Esophagus muscularis mucosa (tissue), 4 donors: Measurements from ENCODE around the gene CXCL12. TPM values are rescaled to one million over a fixed set of nuclear protein-coding genes. Genes with fewer than 3 reads are reported as not detected.

Experiments used
- DNase-seq: peaks from one replicate; pipeline ENCODE4 v3.0.0-alpha.2; 2017; ENCODE audit errors: extremely low spot score
- H3K27ac ChIP-seq, 4 donors: fragments of 200-600 bp; sonication (generic); replicated peaks in 1 of 4; 1 replicate in 3 of 4; 2 replicates in 1 of 4; pipeline ENCODE4 v1.5.1; 2016 to 2019; ENCODE audit warnings: mild to moderate bottlenecking in 1 of 4
- H3K27me3 ChIP-seq, 4 donors: fragments of 200-600 bp; sonication (generic); one replicate each; pipeline versions ENCODE4 v1.5.1 to v1.6.0; 2016 to 2019
- H3K36me3 ChIP-seq, 4 donors: fragments of 200-600 bp; sonication (generic); one replicate each; pipeline ENCODE4 v1.5.1; 2016 to 2019
- H3K4me1 ChIP-seq, 4 donors: fragments of 200-600 bp; sonication (generic); one replicate each; pipeline ENCODE4 v1.5.1; 2016 to 2019
- H3K4me3 ChIP-seq, 4 donors: fragments of 200-600 bp; sonication (generic); 1 replicate in 2 of 4; 2 replicates in 2 of 4; pipeline ENCODE4 v1.5.1; 2016 to 2019; ENCODE audit warnings: mild to moderate bottlenecking in 4 of 4, moderate library complexity in 1 of 4
- H3K9me3 ChIP-seq, 4 donors: fragments of 200-600 bp; sonication (generic); 1 replicate in 3 of 4; 2 replicates in 1 of 4; pipeline ENCODE4 v1.5.1; 2016 to 2019
- EP300 ChIP-seq: sonication (generic); formaldehyde crosslinking; IDR thresholded peaks from one replicate; pipeline ENCODE4 v1.6.1; 2017; ENCODE audit warnings: antibody characterized with exemption
- POLR2A ChIP-seq: fragments of 450-650 bp; IDR thresholded peaks from one replicate; pipeline ENCODE4 v1.6.1; 2017; ENCODE audit warnings: antibody characterized with exemption, moderate library complexity, mild to moderate bottlenecking, low read depth
- POLR2AphosphoS5 ChIP-seq, 2 donors: sonication (generic); formaldehyde crosslinking; IDR thresholded peaks; one replicate each; pipeline ENCODE4 v1.6.1; 2017; ENCODE audit warnings: antibody characterized with exemption in 2 of 2
- WGBS: methylation state at CpG from one replicate; pipeline ENCODE4 v1.1.5; 2018; 5-methylcytosine and 5-hydroxymethylcytosine counted together
- intact Hi-C: fragments of 100-400 bp; cut with DNase I; formaldehyde crosslinking; loops from one replicate; pipeline ENCODE4 v1.15.1; 2023
- total RNA-seq, 4 donors: library from RNA; depleted of rRNA; stranded (reverse); fragments of >200 nt; gene quantifications; one replicate each; pipeline versions ENCODE4 v1.1.0 to v1.2.1, GENCODE V29; 2016
- TF ChIP-seq, protein P1 (sequence below), 3 experiments: fragments of 200-600 bp in 2 of 3; fragments of 450-650 bp in 1 of 3; sonication (generic) in 2 of 3; IDR thresholded peaks; one replicate each; pipeline ENCODE4 v1.5.1; 2017 to 2019; ENCODE audit warnings: antibody characterized with exemption in 3 of 3, mild to moderate bottlenecking in 2 of 3, moderate library complexity in 1 of 3

Gene CXCL12
- total RNA-seq, 4 donors from 2014 or later: 47.9 to 88.8 (median 51.8) TPM

DNA sequence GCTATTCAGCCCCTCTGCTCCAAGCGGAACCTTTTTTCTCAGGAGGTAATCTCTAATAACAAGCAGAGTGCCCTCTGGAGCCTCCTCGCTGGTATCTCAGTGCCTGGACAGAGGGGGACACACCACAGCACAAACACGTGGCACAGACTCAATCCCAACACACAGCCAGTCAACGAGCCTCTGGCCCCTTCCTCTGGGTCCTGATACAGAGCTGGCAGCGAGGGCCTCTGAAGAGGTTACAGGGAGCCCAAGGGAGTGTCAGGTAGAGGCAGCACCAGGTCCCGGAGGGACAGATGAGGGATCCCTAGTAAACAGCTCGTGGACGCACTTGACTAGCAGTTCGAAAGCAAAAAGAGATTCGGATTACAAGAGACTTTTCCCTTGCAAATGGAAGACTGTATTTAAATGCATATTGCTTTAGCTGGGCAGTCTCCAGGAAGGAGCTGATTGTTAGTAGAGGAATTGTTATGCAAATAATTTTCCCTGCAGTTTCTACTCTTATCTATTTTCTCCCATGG lies 14.1 kb downstream of the CXCL12 start:
- WGBS: 78% methylated on average over 8 of the region's 10 CpGs
- Histone ChIP-seq H3K27ac (no peak overlapping the region), H3K4me1 (no peaks in the 10 kb centered on the region), H3K9me3 (no peaks in the 10 kb centered on the region), H3K4me3 (no peak overlapping the region), H3K36me3 (peaks cover 8 to 46% (median 29%) of the 10 kb centered on the region in 4 donors), H3K27me3 (peaks cover 0 to 7% (median 0%) of the 10 kb centered on the region in 4 donors)
- TF ChIP-seq POLR2AphosphoS5 (IDR thresholded peaks at IDR 0.05) (no peak), POLR2A (no peak), EP300 (no peak)
- TF ChIP-seq, protein P1, sequence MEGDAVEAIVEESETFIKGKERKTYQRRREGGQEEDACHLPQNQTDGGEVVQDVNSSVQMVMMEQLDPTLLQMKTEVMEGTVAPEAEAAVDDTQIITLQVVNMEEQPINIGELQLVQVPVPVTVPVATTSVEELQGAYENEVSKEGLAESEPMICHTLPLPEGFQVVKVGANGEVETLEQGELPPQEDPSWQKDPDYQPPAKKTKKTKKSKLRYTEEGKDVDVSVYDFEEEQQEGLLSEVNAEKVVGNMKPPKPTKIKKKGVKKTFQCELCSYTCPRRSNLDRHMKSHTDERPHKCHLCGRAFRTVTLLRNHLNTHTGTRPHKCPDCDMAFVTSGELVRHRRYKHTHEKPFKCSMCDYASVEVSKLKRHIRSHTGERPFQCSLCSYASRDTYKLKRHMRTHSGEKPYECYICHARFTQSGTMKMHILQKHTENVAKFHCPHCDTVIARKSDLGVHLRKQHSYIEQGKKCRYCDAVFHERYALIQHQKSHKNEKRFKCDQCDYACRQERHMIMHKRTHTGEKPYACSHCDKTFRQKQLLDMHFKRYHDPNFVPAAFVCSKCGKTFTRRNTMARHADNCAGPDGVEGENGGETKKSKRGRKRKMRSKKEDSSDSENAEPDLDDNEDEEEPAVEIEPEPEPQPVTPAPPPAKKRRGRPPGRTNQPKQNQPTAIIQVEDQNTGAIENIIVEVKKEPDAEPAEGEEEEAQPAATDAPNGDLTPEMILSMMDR (IDR thresholded peaks at IDR 0.05): no peak
- intact Hi-C loops: no loop called here
- no peak for DNase-seq

DNA sequence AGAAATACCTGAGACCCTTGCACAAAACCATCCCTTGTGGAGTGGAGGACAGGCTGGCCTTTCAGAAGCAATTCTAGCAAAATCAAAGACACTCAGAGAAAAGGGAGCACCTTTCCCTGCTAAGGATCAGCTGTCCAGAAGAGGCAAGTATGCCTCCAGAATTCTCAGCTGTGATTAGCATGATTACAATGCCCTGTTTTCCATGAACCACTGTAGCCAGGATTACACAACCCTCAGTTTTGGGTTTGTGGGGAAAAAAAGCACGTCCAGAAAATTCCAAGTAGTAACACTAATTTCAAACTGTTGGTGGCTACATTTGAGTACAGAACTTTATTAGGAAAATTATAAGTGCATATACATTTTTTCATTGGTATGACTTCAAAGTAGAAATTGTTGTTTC lies 15.0 kb downstream of the CXCL12 start:
- Histone ChIP-seq H3K27me3 (peaks cover 0 to 8% (median 0%) of the 10 kb centered on the region in 4 donors), H3K4me3 (no peak overlapping the region), H3K27ac (no peak overlapping the region), H3K36me3 (peaks cover 8 to 36% (median 22%) of the 10 kb centered on the region in 4 donors), H3K4me1 (no peaks in the 10 kb centered on the region), H3K9me3 (no peaks in the 10 kb centered on the region)
- whole genome bisulfite sequencing: 87% methylated on average over 1 of the region's 1 CpG
- TF ChIP-seq EP300: no peak
- TF ChIP-seq, protein P1 (IDR thresholded peaks at IDR 0.05): no peak
- no peak for TF ChIP-seq POLR2A
- no peak for TF ChIP-seq POLR2AphosphoS5 (IDR thresholded peaks at IDR 0.05)
- intact Hi-C loops: no loop called here
- DNase-seq: no peak

DNA sequence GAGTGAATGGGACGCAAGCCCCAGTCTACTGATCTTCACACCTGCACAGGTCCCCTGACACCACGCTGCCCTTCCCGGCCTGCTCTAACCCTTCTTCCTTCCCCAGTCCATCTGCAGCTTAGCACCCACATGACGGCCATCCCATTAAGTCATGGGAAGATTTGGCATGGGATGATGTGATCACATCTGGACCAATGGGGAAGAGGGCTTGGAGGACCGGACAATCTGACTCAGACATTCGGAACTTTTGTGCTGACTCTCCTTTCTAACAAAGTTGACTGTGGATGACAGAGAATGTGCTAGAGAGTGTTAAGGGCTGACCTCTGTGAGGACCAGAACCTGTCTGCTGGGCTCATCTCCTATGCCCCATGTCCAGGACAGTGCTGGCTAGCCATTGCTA lies 15.6 kb downstream of the CXCL12 start:
- H3K9me3 ChIP-seq: no peaks in the 10 kb centered on the region
- no peak for TF ChIP-seq POLR2AphosphoS5 (IDR thresholded peaks at IDR 0.05)
- TF ChIP-seq POLR2A: no peak
- TF ChIP-seq, protein P1 (IDR thresholded peaks at IDR 0.05): no peak
- no peak for TF ChIP-seq EP300
- peaks cover 0 to 8% (median 0%) of the 10 kb centered on the region in 4 donors for H3K27me3 ChIP-seq
- intact Hi-C loops: no loop called here
- no peak for DNase-seq
- H3K36me3 ChIP-seq: peaks cover 8 to 31% (median 17%) of the 10 kb centered on the region in 4 donors
- WGBS: 93% methylated on average over 6 of the region's 6 CpGs
- no peak overlapping the region for H3K4me3 ChIP-seq
- H3K27ac ChIP-seq: no peak overlapping the region
- no peaks in the 10 kb centered on the region for H3K4me1 ChIP-seq

DNA sequence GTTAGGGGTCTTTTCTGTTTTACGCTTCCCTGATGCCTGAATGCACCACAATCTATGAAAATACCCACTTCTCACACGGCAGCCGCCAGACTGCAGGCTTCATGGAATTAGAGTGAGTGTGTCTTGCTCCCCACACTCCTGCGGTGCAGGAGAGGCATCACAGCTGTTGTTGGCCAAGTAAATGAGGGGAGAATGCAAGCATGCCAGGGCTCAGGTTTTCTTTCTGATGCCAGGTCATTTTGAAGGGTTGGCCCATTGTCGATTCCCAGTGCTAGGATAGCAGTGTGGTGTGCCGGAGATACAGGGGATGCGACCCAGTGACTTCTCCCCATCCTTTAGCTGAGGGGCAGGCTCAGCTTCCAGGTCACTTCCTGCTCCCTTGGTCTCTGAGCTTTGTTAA lies 16.3 kb downstream of the CXCL12 start:
- H3K9me3 ChIP-seq: no peaks in the 10 kb centered on the region
- TF ChIP-seq POLR2A (no peak), EP300 (no peak)
- DNase-seq: no peak
- H3K36me3 ChIP-seq: peaks cover 7 to 24% (median 13%) of the 10 kb centered on the region in 4 donors
- WGBS: 77% methylated on average over 6 of the region's 7 CpGs
- H3K4me3 ChIP-seq: no peak overlapping the region
- intact Hi-C loops: no loop called here
- H3K4me1 ChIP-seq: no peaks in the 10 kb centered on the region
- no peak overlapping the region for H3K27ac ChIP-seq
- H3K27me3 ChIP-seq: peaks cover 0 to 7% (median 0%) of the 10 kb centered on the region in 4 donors

DNA sequence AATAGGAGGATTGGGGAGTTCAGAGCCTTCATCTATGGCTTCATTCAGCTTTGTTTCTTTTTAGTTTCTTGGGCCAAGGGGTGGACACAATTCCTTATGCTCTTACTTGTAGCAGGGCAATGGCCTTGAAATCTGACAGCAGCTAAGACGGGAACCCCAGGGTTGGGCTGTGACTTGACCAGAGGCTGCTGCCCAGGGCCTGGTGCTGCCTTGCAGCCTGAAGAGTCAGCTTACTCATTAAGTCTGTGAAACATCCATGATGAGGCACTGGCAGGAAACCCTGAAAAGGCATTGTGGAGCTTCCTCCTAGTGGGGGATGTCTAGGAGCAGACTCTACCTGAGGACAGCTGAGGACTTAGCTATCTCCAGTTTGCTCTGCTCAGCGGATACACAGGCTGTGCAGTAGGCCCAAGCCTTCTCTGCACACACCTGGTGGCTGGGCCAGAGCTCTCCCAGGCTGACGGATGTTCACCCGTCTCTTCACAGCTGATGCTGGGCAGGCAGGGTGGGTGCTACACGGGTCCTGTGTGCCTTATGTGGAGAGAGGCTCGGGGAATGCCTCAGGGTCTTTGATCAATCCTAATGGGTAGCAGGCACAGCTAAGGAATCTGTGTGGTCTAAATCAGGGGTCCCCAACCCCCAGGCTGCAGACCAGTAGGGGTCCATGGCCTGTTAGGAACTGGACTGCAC lies 17.8 kb downstream of the CXCL12 start:
- Histone ChIP-seq H3K9me3 (no peaks in the 10 kb centered on the region), H3K4me3 (no peak overlapping the region), H3K27me3 (peaks cover 0 to 3% (median 0%) of the 10 kb centered on the region in 4 donors), H3K4me1 (no peaks in the 10 kb centered on the region), H3K27ac (no peak overlapping the region), H3K36me3 (peaks cover 0 to 9% (median under 1%) of the 10 kb centered on the region in 4 donors)
- intact Hi-C loops: no loop called here
- WGBS: 85% methylated on average over 3 of the region's 6 CpGs
- DNase-seq: no peak
- TF ChIP-seq POLR2A (no peak), EP300 (no peak), POLR2AphosphoS5 (IDR thresholded peaks at IDR 0.05) (no peak)
- TF ChIP-seq, protein P1 (IDR thresholded peaks at IDR 0.05): no peak
